Ammon's horn (tissue), 1 donor: ENCODE results near the gene DDX20.
A peak's percentile ranks its signal among the peaks of the same experiment; 100 is the strongest.

Source experiments
- DNase-seq: peaks from one replicate; pipeline ENCODE4 v3.0.0-alpha.2; 2016; ENCODE audit warnings: low spot score

The DDX20 gene

GRCh38 chr1:111755331-111756123 lies at the start of gene DDX20:
DDX20 (plus strand) TSS chr1:111755901; CDS start chr1:111755925, 24 bp downstream.
- DNase-seq, result peak; percentile 95

GRCh38 chr1:111706921-111707320 lies 48.8 kb upstream of the DDX20 start:
- DNase-seq, result no peak

GRCh38 chr1:111707906-111708305 lies 47.8 kb upstream of the DDX20 start:
- no peak for DNase-seq

GRCh38 chr1:111709986-111710385 lies 45.7 kb upstream of the DDX20 start:
- DNase-seq, result no peak

GRCh38 chr1:111716333-111716732 lies 39.4 kb upstream of the DDX20 start:
- DNase-seq, result no peak

GRCh38 chr1:111717450-111717849 lies 38.3 kb upstream of the DDX20 start:
- DNase-seq, result no peak

GRCh38 chr1:111719135-111719534 lies 36.6 kb upstream of the DDX20 start:
- DNase-seq, result no peak

- no peak for DNase-seq
Measured at GRCh38 chr1:111719674-111720132, 36.0 kb upstream of the DDX20 start.

- no peak for DNase-seq
Measured at GRCh38 chr1:111720274-111720976, 35.3 kb upstream of the DDX20 start.

- DNase-seq, result no peak
Measured at GRCh38 chr1:111720977-111721786, 34.5 kb upstream of the DDX20 start.

GRCh38 chr1:111723091-111723806 lies 32.5 kb upstream of the DDX20 start:
- no peak for DNase-seq

- DNase-seq, result no peak
Measured at GRCh38 chr1:111723871-111724270, 31.8 kb upstream of the DDX20 start.

GRCh38 chr1:111725192-111725591 lies 30.5 kb upstream of the DDX20 start:
- no peak for DNase-seq

GRCh38 chr1:111727056-111727455 lies 28.6 kb upstream of the DDX20 start:
- no peak for DNase-seq

- no peak for DNase-seq
Measured at GRCh38 chr1:111729271-111729921, 26.3 kb upstream of the DDX20 start.

GRCh38 chr1:111729946-111730681 lies 25.6 kb upstream of the DDX20 start:
- DNase-seq, result no peak

GRCh38 chr1:111730706-111731105 lies 25.0 kb upstream of the DDX20 start:
- DNase-seq, result no peak

GRCh38 chr1:111731956-111732355 lies 23.7 kb upstream of the DDX20 start:
- DNase-seq, result no peak

GRCh38 chr1:111732718-111733117 lies 23.0 kb upstream of the DDX20 start:
- no peak for DNase-seq

GRCh38 chr1:111733183-111733991 lies 22.3 kb upstream of the DDX20 start:
- peak; percentile 62 for DNase-seq
